Mesendoderm (in vitro differentiated cells): ENCODE measurements around the gene UGT8.
"Not testable (repeated sequence)": the region's sequence is repeated elsewhere in the genome, so short reads cannot be mapped to it uniquely, and the experiment has no call there.

Experiments used
- DNase-seq: peaks from one replicate; pipeline ENCODE4 v3.0.0; 2013
- H2AK5ac ChIP-seq: 2 replicates; pipeline ENCODE4 v1.6.1; 2013; ENCODE audit warnings: low read length, inconsistent platforms
- H2BK120ac ChIP-seq: 2 replicates; pipeline ENCODE4 v1.6.1; 2013; ENCODE audit warnings: low read depth, mild to moderate bottlenecking, low read length, moderate library complexity, mixed read lengths
- H2BK15ac ChIP-seq: replicated peaks from 2 replicates; pipeline ENCODE4 v1.6.1; 2013; ENCODE audit warnings: low read depth, mild to moderate bottlenecking, moderate library complexity
- H2BK5ac ChIP-seq: 2 replicates; pipeline ENCODE4 v1.6.1; 2013; ENCODE audit warnings: low read length, inconsistent platforms
- H3K18ac ChIP-seq: 2 replicates; pipeline ENCODE4 v1.6.1; 2013; ENCODE audit warnings: mild to moderate bottlenecking, low read length, mixed read lengths
- H3K23ac ChIP-seq: one replicate; pipeline ENCODE4 v1.6.1; 2013; ENCODE audit warnings: low read length
- H3K27ac ChIP-seq: 2 replicates; pipeline ENCODE4 v1.5.1; 2013; ENCODE audit warnings: low read depth, mild to moderate bottlenecking, inconsistent platforms, low read length, moderate library complexity
- H3K27me3 ChIP-seq: 2 replicates; pipeline ENCODE4 v1.6.1; 2013; ENCODE audit warnings: low read length, control low read depth, mild to moderate bottlenecking, inconsistent platforms; ENCODE audit not compliant: insufficient read depth, poor library complexity
- H3K36me3 ChIP-seq: 2 replicates; pipeline ENCODE4 v1.6.1; 2013; ENCODE audit warnings: low read length, inconsistent platforms; ENCODE audit not compliant: control insufficient read depth, insufficient read depth
- H3K4ac ChIP-seq: one replicate; pipeline ENCODE4 v1.6.1; 2013; ENCODE audit warnings: low read depth, mild to moderate bottlenecking, low read length, moderate library complexity
- H3K4me1 ChIP-seq: 2 replicates; pipeline ENCODE4 v1.6.1; 2013; ENCODE audit warnings: low read depth, low read length, inconsistent platforms; ENCODE audit not compliant: control insufficient read depth
- H3K4me2 ChIP-seq: 2 replicates; pipeline ENCODE4 v1.6.1; 2013; ENCODE audit warnings: low read length
- H3K4me3 ChIP-seq: 2 replicates; pipeline ENCODE4 v1.5.1; 2013; ENCODE audit warnings: mild to moderate bottlenecking, low read length
- H3K56ac ChIP-seq: one replicate; pipeline ENCODE4 v1.6.1; 2013; ENCODE audit warnings: low read length
- H3K79me1 ChIP-seq: 2 replicates; pipeline ENCODE4 v1.6.1; 2013; ENCODE audit warnings: low read length, inconsistent platforms
- H3K79me2 ChIP-seq: 2 replicates; pipeline ENCODE4 v1.6.1; 2013; ENCODE audit warnings: mild to moderate bottlenecking, low read length; ENCODE audit not compliant: control insufficient read depth, insufficient read depth
- H3K9ac ChIP-seq: 2 replicates; pipeline ENCODE4 v1.6.1; 2013; ENCODE audit warnings: low read length, inconsistent platforms
- H4K5ac ChIP-seq: one replicate; pipeline ENCODE4 v1.6.1; 2013; ENCODE audit warnings: low read length
- H4K8ac ChIP-seq: one replicate; pipeline ENCODE4 v1.6.1; 2013; ENCODE audit warnings: low read depth, mild to moderate bottlenecking, control low read depth, low read length, moderate library complexity
- WGBS: extraction: QIAGEN DNeasy Blood & Tissue Kit; methylation state at CpG from one replicate; pipeline ENCODE4 v1.1.7; 2013; ENCODE audit warnings: low lambda C conversion rate, missing lambda C conversion rate; ENCODE audit not compliant: insufficient coverage; ENCODE audit errors: extremely low coverage; 5-methylcytosine and 5-hydroxymethylcytosine counted together

UGT8 gene

GRCh38 chr4:114663083-114663482, 64.5 kb downstream of the UGT8 start:
- H2BK120ac ChIP-seq = no peak overlapping the region
- no peak overlapping the region for H3K4me2 ChIP-seq
- no peaks in the 10 kb centered on the region for H3K79me1 ChIP-seq
- H3K27ac ChIP-seq = no peak overlapping the region
- no peak overlapping the region for H3K56ac ChIP-seq
- no peaks in the 10 kb centered on the region for H3K79me2 ChIP-seq
- no peak overlapping the region for H4K5ac ChIP-seq
- no peak overlapping the region for H2AK5ac ChIP-seq
- no peak overlapping the region for H4K8ac ChIP-seq
- no CpG with 5 or more reads among the region's 5 CpGs for WGBS
- H3K4me1 ChIP-seq = no peaks in the 10 kb centered on the region
- H2BK15ac ChIP-seq = no peak overlapping the region
- no peak overlapping the region for H3K18ac ChIP-seq
- H3K9ac ChIP-seq = no peak overlapping the region
- H2BK5ac ChIP-seq = no peak overlapping the region
- H3K4me3 ChIP-seq = no peak overlapping the region
- DNase-seq = no peak
- H3K27me3 ChIP-seq = no peaks in the 10 kb centered on the region
- H3K36me3 ChIP-seq = no peaks in the 10 kb centered on the region
- H3K4ac ChIP-seq = no peak overlapping the region
- no peak overlapping the region for H3K23ac ChIP-seq

GRCh38 chr4:114668577-114668976, 70.0 kb downstream of the UGT8 start:
- Histone ChIP-seq H3K27me3 (no peaks in the 10 kb centered on the region), H3K9ac (no peak overlapping the region), H3K23ac (no peak overlapping the region), H3K4me1 (no peaks in the 10 kb centered on the region), H4K5ac (no peak overlapping the region), H3K18ac (no peak overlapping the region), H2AK5ac (no peak overlapping the region), H3K56ac (no peak overlapping the region), H2BK120ac (no peak overlapping the region), H2BK5ac (no peak overlapping the region), H2BK15ac (no peak overlapping the region), H3K4me3 (no peak overlapping the region), H3K4me2 (no peak overlapping the region), H3K27ac (no peak overlapping the region), H4K8ac (no peak overlapping the region), H3K79me2 (no peaks in the 10 kb centered on the region), H3K36me3 (no peaks in the 10 kb centered on the region), H3K79me1 (no peaks in the 10 kb centered on the region), H3K4ac (no peak overlapping the region)
- WGBS = no CpG with 5 or more reads among the region's 1 CpG
- no peak for DNase-seq

GRCh38 chr4:114670733-114671132, 72.1 kb downstream of the UGT8 start:
- H3K18ac ChIP-seq, H3K4me2 ChIP-seq, H3K4me3 ChIP-seq, H3K9ac ChIP-seq, H4K5ac ChIP-seq, H2BK5ac ChIP-seq, H2BK120ac ChIP-seq, H4K8ac ChIP-seq, H3K79me1 ChIP-seq, H2BK15ac ChIP-seq, H3K27ac ChIP-seq, H3K36me3 ChIP-seq, H3K4ac ChIP-seq, H3K27me3 ChIP-seq, H3K4me1 ChIP-seq, H3K56ac ChIP-seq, H3K23ac ChIP-seq, H3K79me2 ChIP-seq, DNase-seq, H2AK5ac ChIP-seq: not testable (repeated sequence)
- no CpG with 5 or more reads among the region's 4 CpGs for WGBS

- H2BK15ac ChIP-seq = no peak overlapping the region
- no peak overlapping the region for H3K18ac ChIP-seq
- no peak overlapping the region for H3K27ac ChIP-seq
- no peak overlapping the region for H2AK5ac ChIP-seq
- H3K4me1 ChIP-seq = no peaks in the 10 kb centered on the region
- no peak overlapping the region for H2BK120ac ChIP-seq
- H3K9ac ChIP-seq = no peak overlapping the region
- H4K5ac ChIP-seq = no peak overlapping the region
- DNase-seq = no peak
- H3K23ac ChIP-seq = no peak overlapping the region
- no peaks in the 10 kb centered on the region for H3K79me2 ChIP-seq
- no peak overlapping the region for H3K4ac ChIP-seq
- WGBS = no CpG with 5 or more reads among the region's 2 CpGs
- H3K79me1 ChIP-seq = no peaks in the 10 kb centered on the region
- no peak overlapping the region for H3K4me2 ChIP-seq
- no peak overlapping the region for H3K4me3 ChIP-seq
- H3K36me3 ChIP-seq = no peaks in the 10 kb centered on the region
- no peaks in the 10 kb centered on the region for H3K27me3 ChIP-seq
- H4K8ac ChIP-seq = no peak overlapping the region
- H3K56ac ChIP-seq = no peak overlapping the region
- no peak overlapping the region for H2BK5ac ChIP-seq
These were observed 74.7 kb downstream of the UGT8 start for GRCh38 chr4:114673306-114673705.

- H2AK5ac ChIP-seq = no peak overlapping the region
- no peak overlapping the region for H3K4ac ChIP-seq
- H4K8ac ChIP-seq = no peak overlapping the region
- H3K23ac ChIP-seq = no peak overlapping the region
- no peak overlapping the region for H2BK15ac ChIP-seq
- H3K27ac ChIP-seq = no peak overlapping the region
- no CpG with 5 or more reads among the region's 2 CpGs for WGBS
- H3K4me2 ChIP-seq = no peak overlapping the region
- H3K27me3 ChIP-seq = no peaks in the 10 kb centered on the region
- no peak for DNase-seq
- no peak overlapping the region for H3K9ac ChIP-seq
- H3K4me3 ChIP-seq = no peak overlapping the region
- no peaks in the 10 kb centered on the region for H3K79me2 ChIP-seq
- no peak overlapping the region for H2BK120ac ChIP-seq
- H2BK5ac ChIP-seq = no peak overlapping the region
- H3K56ac ChIP-seq = no peak overlapping the region
- no peaks in the 10 kb centered on the region for H3K79me1 ChIP-seq
- H4K5ac ChIP-seq = no peak overlapping the region
- no peak overlapping the region for H3K18ac ChIP-seq
- no peaks in the 10 kb centered on the region for H3K36me3 ChIP-seq
- no peaks in the 10 kb centered on the region for H3K4me1 ChIP-seq
These were observed 75.5 kb downstream of the UGT8 start for GRCh38 chr4:114674080-114674479.

GRCh38 chr4:114677346-114677979, 78.9 kb downstream of the UGT8 start:
- no peak overlapping the region for H3K4me3 ChIP-seq
- H3K4me1 ChIP-seq = no peaks in the 10 kb centered on the region
- no peak for DNase-seq
- no peak overlapping the region for H3K18ac ChIP-seq
- H3K36me3 ChIP-seq = no peaks in the 10 kb centered on the region
- H2BK15ac ChIP-seq = no peak overlapping the region
- H3K9ac ChIP-seq = no peak overlapping the region
- no peak overlapping the region for H2AK5ac ChIP-seq
- H3K4ac ChIP-seq = no peak overlapping the region
- no peak overlapping the region for H3K4me2 ChIP-seq
- no CpG with 5 or more reads among the region's 1 CpG for WGBS
- no peak overlapping the region for H4K8ac ChIP-seq
- H3K27ac ChIP-seq = no peak overlapping the region
- no peak overlapping the region for H3K56ac ChIP-seq
- no peak overlapping the region for H3K23ac ChIP-seq
- no peak overlapping the region for H2BK5ac ChIP-seq
- H3K79me2 ChIP-seq = no peaks in the 10 kb centered on the region
- no peaks in the 10 kb centered on the region for H3K79me1 ChIP-seq
- no peak overlapping the region for H4K5ac ChIP-seq
- H2BK120ac ChIP-seq = no peak overlapping the region
- no peaks in the 10 kb centered on the region for H3K27me3 ChIP-seq
